Measurements from ENCODE around the gene ZRANB3.

DNA sequence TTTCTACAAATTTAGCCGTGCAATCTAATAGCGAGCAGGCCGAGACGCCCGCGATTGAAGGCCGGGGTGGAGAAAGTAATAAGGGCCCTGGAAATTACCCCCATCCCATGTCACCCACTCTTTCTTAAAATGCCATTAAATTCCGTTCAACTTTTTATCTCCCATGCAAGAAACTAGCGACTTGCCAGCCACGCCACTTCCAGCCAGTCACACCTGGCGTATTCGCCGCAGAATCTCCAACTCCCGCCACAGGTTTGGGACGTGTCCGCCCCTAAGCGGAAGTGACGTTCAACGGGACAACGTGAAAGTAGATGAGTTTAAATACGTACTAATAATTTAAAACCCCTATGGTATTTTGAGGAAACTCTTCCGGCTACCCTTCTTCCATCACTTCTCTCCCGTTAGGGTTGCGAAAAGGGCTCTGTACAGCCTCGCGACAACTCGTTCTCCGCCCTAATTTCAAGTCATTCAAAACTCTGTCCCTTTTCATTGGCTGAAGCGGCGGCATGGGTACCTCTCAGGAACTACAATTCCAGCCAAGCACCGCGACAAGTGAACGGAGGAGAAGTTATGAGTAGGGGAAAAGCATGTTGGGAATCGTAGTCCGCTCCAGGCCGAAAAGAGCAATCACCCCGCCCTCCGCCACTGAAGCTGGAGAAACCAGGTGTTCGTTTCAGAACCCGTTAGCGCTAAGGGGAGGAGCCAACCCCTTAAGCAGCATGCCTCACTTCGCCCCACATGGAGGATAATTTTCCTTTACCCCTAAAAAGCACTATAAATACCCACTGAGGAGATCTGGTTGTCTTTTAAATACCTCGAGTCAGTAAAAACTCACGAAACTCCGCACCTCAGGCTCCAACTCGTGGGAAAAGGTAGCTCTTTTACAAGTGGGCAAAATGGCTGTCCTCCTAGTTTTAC lies at the start of gene ZRANB3:
- TF ChIP-seq, protein P1, sequence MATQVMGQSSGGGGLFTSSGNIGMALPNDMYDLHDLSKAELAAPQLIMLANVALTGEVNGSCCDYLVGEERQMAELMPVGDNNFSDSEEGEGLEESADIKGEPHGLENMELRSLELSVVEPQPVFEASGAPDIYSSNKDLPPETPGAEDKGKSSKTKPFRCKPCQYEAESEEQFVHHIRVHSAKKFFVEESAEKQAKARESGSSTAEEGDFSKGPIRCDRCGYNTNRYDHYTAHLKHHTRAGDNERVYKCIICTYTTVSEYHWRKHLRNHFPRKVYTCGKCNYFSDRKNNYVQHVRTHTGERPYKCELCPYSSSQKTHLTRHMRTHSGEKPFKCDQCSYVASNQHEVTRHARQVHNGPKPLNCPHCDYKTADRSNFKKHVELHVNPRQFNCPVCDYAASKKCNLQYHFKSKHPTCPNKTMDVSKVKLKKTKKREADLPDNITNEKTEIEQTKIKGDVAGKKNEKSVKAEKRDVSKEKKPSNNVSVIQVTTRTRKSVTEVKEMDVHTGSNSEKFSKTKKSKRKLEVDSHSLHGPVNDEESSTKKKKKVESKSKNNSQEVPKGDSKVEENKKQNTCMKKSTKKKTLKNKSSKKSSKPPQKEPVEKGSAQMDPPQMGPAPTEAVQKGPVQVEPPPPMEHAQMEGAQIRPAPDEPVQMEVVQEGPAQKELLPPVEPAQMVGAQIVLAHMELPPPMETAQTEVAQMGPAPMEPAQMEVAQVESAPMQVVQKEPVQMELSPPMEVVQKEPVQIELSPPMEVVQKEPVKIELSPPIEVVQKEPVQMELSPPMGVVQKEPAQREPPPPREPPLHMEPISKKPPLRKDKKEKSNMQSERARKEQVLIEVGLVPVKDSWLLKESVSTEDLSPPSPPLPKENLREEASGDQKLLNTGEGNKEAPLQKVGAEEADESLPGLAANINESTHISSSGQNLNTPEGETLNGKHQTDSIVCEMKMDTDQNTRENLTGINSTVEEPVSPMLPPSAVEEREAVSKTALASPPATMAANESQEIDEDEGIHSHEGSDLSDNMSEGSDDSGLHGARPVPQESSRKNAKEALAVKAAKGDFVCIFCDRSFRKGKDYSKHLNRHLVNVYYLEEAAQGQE (IDR thresholded peaks at IDR 0.05; ENCODE audit: insufficient read depth in 1 of 2, low read depth in 2 of 2, low read length in 2 of 2) = 0 out of 4 replicates have a peak, but pooled peaks of 1 of the 2 experiments have one; percentile 10
- peak; percentile 63 for TF ChIP-seq POLR2AphosphoS5 (IDR thresholded peaks at IDR 0.05; ENCODE audit: low read depth, low read length)
- peak; percentile 9; the same call in 1 of the 2 replicates for TF ChIP-seq TAF1 (IDR thresholded peaks at IDR 0.05; ENCODE audit: borderline replicate concordance, insufficient read depth, low read length)
- TF ChIP-seq SIN3A (IDR thresholded peaks at IDR 0.05; ENCODE audit: borderline replicate concordance, insufficient read depth, low read length) = peak; percentile 63; the same call in 1 of the 2 replicates
- TF ChIP-seq FOXP2 (optimal IDR thresholded peaks at IDR 0.05; ENCODE audit: borderline replicate concordance, extremely low read depth, extremely low read length, insufficient read depth) = no peak

All from PFSK-1 (cell line).